Measurements from ENCODE around the gene NACC1.

Gene NACC1

GRCh38 chr19:13149628-13150186 is 31.6 kb downstream of the NACC1 start:
- DNase-seq (ENCODE audit: low read depth in 2 of 2) = peak; percentile 52 to 53
- no peak for TF ChIP-seq CTCF (IDR thresholded peaks at IDR 0.05; ENCODE audit: low read depth, low read length)
- H3K4me3 ChIP-seq (replicated peaks in 1 of 2; ENCODE audit: low read depth in 2 of 2, low read length in 2 of 2) = peak overlapping the region; percentile 82 to 93

- DNase-seq (ENCODE audit: low read depth in 2 of 2) = peak; percentile 95 to 97
- peak within 1 kb of the TSS; percentile 82 to 93 for H3K4me3 ChIP-seq (replicated peaks in 1 of 2; ENCODE audit: low read depth in 2 of 2, low read length in 2 of 2)
- TF ChIP-seq CTCF (IDR thresholded peaks at IDR 0.05; ENCODE audit: low read depth, low read length) = peak; percentile 49
Measured at GRCh38 chr19:13150187-13150930, 32.3 kb downstream of the NACC1 start, which contains the start of the genes IER2 and STX10. TSS of gene IER2 (plus strand) at chr19:13150411. CDS start at chr19:13153187, 2,776 bp downstream. TSS of gene STX10 (minus strand) at chr19:13150375. CDS start at chr19:13150173, 202 bp downstream.

GRCh38 chr19:13150931-13151604 is 33.0 kb downstream of the NACC1 start:
- DNase-seq (ENCODE audit: low read depth in 2 of 2) = no peak
- TF ChIP-seq CTCF (IDR thresholded peaks at IDR 0.05; ENCODE audit: low read depth, low read length) = no peak
- peak overlapping the region; percentile 82 to 93 for H3K4me3 ChIP-seq (replicated peaks in 1 of 2; ENCODE audit: low read depth in 2 of 2, low read length in 2 of 2)

GRCh38 chr19:13151605-13152355 is 33.7 kb downstream of the NACC1 start:
- no peak for TF ChIP-seq CTCF (IDR thresholded peaks at IDR 0.05; ENCODE audit: low read depth, low read length)
- peak; percentile 98 to 99 for DNase-seq (ENCODE audit: low read depth in 2 of 2)
- peak overlapping the region; percentile 89 to 97 for H3K4me3 ChIP-seq (replicated peaks in 1 of 2; ENCODE audit: low read depth in 2 of 2, low read length in 2 of 2)

- no peak for DNase-seq (ENCODE audit: low read depth in 2 of 2)
- TF ChIP-seq CTCF (IDR thresholded peaks at IDR 0.05; ENCODE audit: low read depth, low read length) = no peak
- H3K4me3 ChIP-seq (replicated peaks in 1 of 2; ENCODE audit: low read depth in 2 of 2, low read length in 2 of 2) = peak overlapping the region; percentile 89 to 97
Measured at GRCh38 chr19:13152356-13152973, 34.4 kb downstream of the NACC1 start.

- DNase-seq (ENCODE audit: low read depth in 2 of 2) = peak; percentile 97 to 98
- H3K4me3 ChIP-seq (replicated peaks in 1 of 2; ENCODE audit: low read depth in 2 of 2, low read length in 2 of 2) = peak overlapping the region; percentile 89 to 97
- no peak for TF ChIP-seq CTCF (IDR thresholded peaks at IDR 0.05; ENCODE audit: low read depth, low read length)
Measured at GRCh38 chr19:13152974-13153568, 35.0 kb downstream of the NACC1 start.
